OCI-LY1 (cell line): Measurements from ENCODE around the gene HNRNPA1.

Experiments used
- H2AFZ ChIP-seq: fragments of 200-600 bp; sonication (generic), shearing (Covaris generic); 2 replicates; pipeline ENCODE4 v1.6.0; 2014; ENCODE audit warnings: antibody characterized with exemption, mild to moderate bottlenecking, low read length
- H3F3A ChIP-seq: fragments of 200-600 bp; sonication (generic), shearing (Covaris generic); 2 replicates; pipeline ENCODE4 v1.6.0; 2014; ENCODE audit warnings: mild to moderate bottlenecking, antibody characterized with exemption, low read length, moderate library complexity; ENCODE audit not compliant: insufficient read depth
- H3K27ac ChIP-seq: fragments of 200-600 bp; sonication (generic); 2 replicates; pipeline ENCODE4 v1.5.1; 2014; ENCODE audit warnings: low read length, mixed run types, mild to moderate bottlenecking, low read depth; ENCODE audit not compliant: poor library complexity, severe bottlenecking
- H3K27me3 ChIP-seq: fragments of 200-600 bp; sonication (generic); 2 replicates; pipeline ENCODE4 v1.6.0; 2014; ENCODE audit warnings: antibody characterized with exemption, mild to moderate bottlenecking, low read length, moderate library complexity; ENCODE audit not compliant: insufficient read depth
- H3K36me3 ChIP-seq: fragments of 200-600 bp; sonication (generic); 2 replicates; pipeline ENCODE4 v1.6.1; 2014; ENCODE audit warnings: mild to moderate bottlenecking, antibody characterized with exemption, low read length, moderate library complexity, mixed read lengths; ENCODE audit not compliant: insufficient read depth
- H3K4me1 ChIP-seq: fragments of 200-600 bp; sonication (generic); 2 replicates; pipeline ENCODE4 v1.5.1; 2014; ENCODE audit warnings: mild to moderate bottlenecking, low read length, moderate library complexity; ENCODE audit not compliant: insufficient read depth, severe bottlenecking
- H3K4me2 ChIP-seq: fragments of 200-600 bp; sonication (generic), shearing (Covaris generic); 2 replicates; pipeline ENCODE4 v1.6.1; 2014; ENCODE audit warnings: low read length
- H3K4me3 ChIP-seq: fragments of 200-600 bp; sonication (generic); 2 replicates; pipeline ENCODE4 v1.5.1; 2014; ENCODE audit warnings: low read length, low read depth, mild to moderate bottlenecking, mixed read lengths; ENCODE audit not compliant: poor library complexity, severe bottlenecking
- H3K79me2 ChIP-seq: fragments of 200-600 bp; shearing (Covaris generic); 2 replicates; pipeline ENCODE4 v1.6.1; 2016; ENCODE audit warnings: mixed run types, low read length, mixed read lengths; ENCODE audit not compliant: insufficient read depth
- H3K9ac ChIP-seq: fragments of 200-600 bp; sonication (generic), shearing (Covaris generic); 2 replicates; pipeline ENCODE4 v1.6.1; 2014; ENCODE audit warnings: mild to moderate bottlenecking, low read length, mixed read lengths
- H3K9me2 ChIP-seq: fragments of 200-600 bp; sonication (generic), shearing (Covaris generic); 2 replicates; pipeline ENCODE4 v1.6.1; 2014; ENCODE audit warnings: low read depth, mild to moderate bottlenecking, low read length, mixed read lengths
- H3K9me3 ChIP-seq: fragments of 200-600 bp; shearing (Covaris generic); 2 replicates; pipeline ENCODE4 v1.6.1; 2014; ENCODE audit warnings: low read length, mixed read lengths
- H4K20me1 ChIP-seq: fragments of 200-600 bp; sonication (generic), shearing (Covaris generic); 2 replicates; pipeline ENCODE4 v1.6.0; 2016; ENCODE audit warnings: mild to moderate bottlenecking, low read length; ENCODE audit not compliant: insufficient read depth
- EZH2 ChIP-seq: fragments of 200-600 bp; sonication (generic), shearing (Covaris generic); IDR thresholded peaks from 2 replicates; pipeline ENCODE4 v1.8.0; 2017; ENCODE audit warnings: borderline replicate concordance, mixed run types, mild to moderate bottlenecking, antibody characterized with exemption, low read length, moderate library complexity, mixed read lengths
- TF ChIP-seq, protein P1 (sequence below): fragments of 200-600 bp; sonication (generic), shearing (Covaris generic); IDR thresholded peaks from 2 replicates; pipeline ENCODE4 v1.5.1; 2017; ENCODE audit warnings: mild to moderate bottlenecking, antibody characterized with exemption, low read length, moderate library complexity, mixed read lengths

The HNRNPA1 gene

DNA sequence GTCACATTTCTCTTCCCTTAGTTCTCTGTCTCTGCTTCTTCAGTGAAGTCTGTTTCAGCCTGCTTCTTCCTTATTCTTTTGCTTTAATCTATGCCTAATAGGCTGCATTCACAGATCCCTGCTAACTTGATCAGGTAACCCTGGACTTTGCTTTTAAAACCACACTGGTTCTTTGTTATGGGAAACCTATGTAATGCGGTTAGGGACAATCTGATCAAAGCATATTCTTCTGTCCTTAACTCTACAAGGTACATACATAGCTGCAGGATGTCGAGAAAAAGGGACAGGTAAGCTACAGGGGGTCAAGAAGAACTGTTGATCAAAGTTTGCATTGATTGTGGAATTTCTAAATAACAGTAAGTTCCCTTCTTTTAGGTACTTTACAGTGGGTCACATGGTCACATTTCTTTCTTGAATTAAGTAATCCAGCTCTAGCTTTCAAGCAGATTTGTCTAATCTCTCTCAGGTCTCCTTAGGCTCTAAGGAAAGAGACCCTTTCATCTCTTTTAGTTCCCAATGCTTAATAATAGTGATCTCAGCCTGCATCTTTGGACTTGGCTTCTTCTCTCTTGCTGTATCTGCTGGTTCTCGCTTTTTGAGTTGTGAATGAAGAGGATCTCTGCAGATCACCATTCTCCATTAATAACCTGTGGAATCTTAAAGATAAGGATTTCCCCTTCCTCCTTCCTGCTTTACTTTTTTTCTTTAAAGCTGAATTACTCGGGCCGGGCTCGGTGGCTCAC is 48.2 kb downstream of the HNRNPA1 start:
- Histone ChIP-seq H4K20me1 (no peaks in the 10 kb centered on the region), H3K9me3 (no peaks in the 10 kb centered on the region), H3K9ac (no peak overlapping the region), H3K9me2 (no peaks in the 10 kb centered on the region), H3K4me3 (no peak overlapping the region), H3K4me2 (no peak overlapping the region), H3F3A (no peaks in the 10 kb centered on the region), H3K79me2 (peaks cover 6% of the 10 kb centered on the region), H3K4me1 (peaks cover 14% of the 10 kb centered on the region), H3K27ac (no peak overlapping the region), H2AFZ (no peak overlapping the region), H3K27me3 (no peaks in the 10 kb centered on the region), H3K36me3 (peaks cover 5% of the 10 kb centered on the region; the same call in 1 of the 2 replicates)
- no peak for TF ChIP-seq EZH2
- TF ChIP-seq, protein P1, sequence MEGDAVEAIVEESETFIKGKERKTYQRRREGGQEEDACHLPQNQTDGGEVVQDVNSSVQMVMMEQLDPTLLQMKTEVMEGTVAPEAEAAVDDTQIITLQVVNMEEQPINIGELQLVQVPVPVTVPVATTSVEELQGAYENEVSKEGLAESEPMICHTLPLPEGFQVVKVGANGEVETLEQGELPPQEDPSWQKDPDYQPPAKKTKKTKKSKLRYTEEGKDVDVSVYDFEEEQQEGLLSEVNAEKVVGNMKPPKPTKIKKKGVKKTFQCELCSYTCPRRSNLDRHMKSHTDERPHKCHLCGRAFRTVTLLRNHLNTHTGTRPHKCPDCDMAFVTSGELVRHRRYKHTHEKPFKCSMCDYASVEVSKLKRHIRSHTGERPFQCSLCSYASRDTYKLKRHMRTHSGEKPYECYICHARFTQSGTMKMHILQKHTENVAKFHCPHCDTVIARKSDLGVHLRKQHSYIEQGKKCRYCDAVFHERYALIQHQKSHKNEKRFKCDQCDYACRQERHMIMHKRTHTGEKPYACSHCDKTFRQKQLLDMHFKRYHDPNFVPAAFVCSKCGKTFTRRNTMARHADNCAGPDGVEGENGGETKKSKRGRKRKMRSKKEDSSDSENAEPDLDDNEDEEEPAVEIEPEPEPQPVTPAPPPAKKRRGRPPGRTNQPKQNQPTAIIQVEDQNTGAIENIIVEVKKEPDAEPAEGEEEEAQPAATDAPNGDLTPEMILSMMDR, result no peak

DNA sequence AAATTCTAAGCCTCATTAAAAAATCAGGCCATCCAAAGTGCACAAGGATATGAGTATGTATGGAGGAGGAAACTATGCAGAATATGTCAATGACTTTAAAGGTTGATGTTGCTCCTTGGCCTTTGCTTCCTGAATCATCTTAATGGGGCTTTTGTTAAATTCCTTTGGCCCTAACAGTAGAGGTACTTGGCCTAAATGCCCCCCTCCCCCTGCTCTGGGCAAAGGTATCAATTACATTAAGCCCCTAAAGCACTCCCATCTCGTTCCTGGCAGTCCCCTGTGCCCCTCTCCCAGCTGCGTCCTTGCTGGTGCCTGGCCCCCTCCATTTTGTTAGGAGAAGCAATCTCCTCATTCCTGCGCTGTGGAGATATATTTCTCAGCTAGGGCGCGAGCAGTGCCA is 49.2 kb downstream of the HNRNPA1 start:
- H3K4me2 ChIP-seq, result no peak overlapping the region
- H3K79me2 ChIP-seq, result peaks cover 6% of the 10 kb centered on the region
- no peaks in the 10 kb centered on the region for H3F3A ChIP-seq

DNA sequence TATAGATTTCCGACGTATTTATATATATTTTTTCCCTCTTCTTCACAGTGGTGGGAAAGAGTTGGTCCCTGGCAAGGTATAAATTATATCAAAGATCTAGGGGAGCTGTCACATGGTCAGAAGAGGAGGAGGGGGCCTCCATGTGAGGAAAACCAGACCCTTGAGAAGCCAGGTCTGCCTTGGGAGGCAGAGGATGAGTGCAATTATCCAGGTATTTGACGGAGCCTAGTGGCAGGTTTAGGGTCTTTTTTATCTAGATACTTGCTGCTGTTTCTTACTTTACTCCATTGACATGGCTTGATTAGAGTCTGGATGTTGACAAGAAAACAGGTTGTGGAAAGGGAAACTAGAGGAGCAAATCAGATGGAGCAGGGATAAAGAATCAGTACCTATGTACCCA is 49.9 kb downstream of the HNRNPA1 start:
- TF ChIP-seq, protein P1, result no peak
- no peak for TF ChIP-seq EZH2
- peaks cover 3% of the 10 kb centered on the region for H3K79me2 ChIP-seq
- no peak overlapping the region for H3K4me3 ChIP-seq
- H3K27me3 ChIP-seq, result no peaks in the 10 kb centered on the region
- H3K27ac ChIP-seq, result no peak overlapping the region
- H3K4me1 ChIP-seq, result peaks cover 15% of the 10 kb centered on the region
- H3K9ac ChIP-seq, result no peak overlapping the region
- H3K9me2 ChIP-seq, result no peaks in the 10 kb centered on the region
- no peak overlapping the region for H3K4me2 ChIP-seq
- peaks cover 5% of the 10 kb centered on the region; the same call in 1 of the 2 replicates for H3K36me3 ChIP-seq
- no peaks in the 10 kb centered on the region for H3F3A ChIP-seq
- H3K9me3 ChIP-seq, result no peaks in the 10 kb centered on the region
- H2AFZ ChIP-seq, result no peak overlapping the region
- H4K20me1 ChIP-seq, result no peaks in the 10 kb centered on the region

More for the DNA sequence above, 49.2 kb downstream of the HNRNPA1 start:
- Histone ChIP-seq H4K20me1 (no peaks in the 10 kb centered on the region), H3K9me3 (no peaks in the 10 kb centered on the region), H3K27ac (no peak overlapping the region), H3K4me1 (peaks cover 11% of the 10 kb centered on the region), H3K4me3 (no peak overlapping the region), H3K36me3 (peaks cover 5% of the 10 kb centered on the region; the same call in 1 of the 2 replicates), H3K9ac (no peak overlapping the region), H3K9me2 (no peaks in the 10 kb centered on the region), H3K27me3 (no peaks in the 10 kb centered on the region), H2AFZ (no peak overlapping the region)
- TF ChIP-seq, protein P1, result no peak
- TF ChIP-seq EZH2, result no peak
